Kidney capillary endothelial cell (primary cell): ENCODE results near the gene GCN1.
"Not testable (repeated sequence)": the region's sequence is repeated elsewhere in the genome, so short reads cannot be mapped to it uniquely, and the experiment has no call there.

Experiments used
- DNase-seq: peaks from one replicate; pipeline ENCODE4 v3.0.0-alpha.2; 2018; ENCODE audit warnings: low spot score

GCN1 gene

GRCh38 chr12:120194534-120195395, at the start of gene GCN1:
GCN1 (minus strand) TSS chr12:120194715; CDS start chr12:120194697, 18 bp downstream.
- peak; percentile 75 for DNase-seq

GRCh38 chr12:120242971-120243699, 48.6 kb upstream of the GCN1 start:
- no peak for DNase-seq

- DNase-seq: no peak
These were observed 47.8 kb upstream of the GCN1 start for GRCh38 chr12:120242275-120242799.

GRCh38 chr12:120241561-120242274, 47.2 kb upstream of the GCN1 start:
- DNase-seq: no peak

GRCh38 chr12:120240495-120240833, 45.9 kb upstream of the GCN1 start:
- DNase-seq: no peak

- DNase-seq: no peak
These were observed 45.4 kb upstream of the GCN1 start for GRCh38 chr12:120239776-120240494.

- DNase-seq: no peak
These were observed 44.4 kb upstream of the GCN1 start for GRCh38 chr12:120238839-120239445.

- no peak for DNase-seq
These were observed 43.7 kb upstream of the GCN1 start for GRCh38 chr12:120238217-120238616.

GRCh38 chr12:120237360-120238171, 43.1 kb upstream of the GCN1 start:
- DNase-seq: no peak

- DNase-seq: not testable (repeated sequence)
These were observed 42.3 kb upstream of the GCN1 start for GRCh38 chr12:120236809-120237208.

- DNase-seq: no peak
These were observed 41.1 kb upstream of the GCN1 start for GRCh38 chr12:120235369-120236323.

- peak; percentile 95 for DNase-seq
These were observed 40.3 kb upstream of the GCN1 start for GRCh38 chr12:120234643-120235368.

GRCh38 chr12:120231316-120232011, 36.9 kb upstream of the GCN1 start:
- peak; percentile 99 for DNase-seq

GRCh38 chr12:120230974-120231315, 36.4 kb upstream of the GCN1 start:
- no peak for DNase-seq

GRCh38 chr12:120230326-120230973, 35.9 kb upstream of the GCN1 start:
- DNase-seq: peak; percentile 97

- DNase-seq: no peak
These were observed 35.2 kb upstream of the GCN1 start for GRCh38 chr12:120229487-120230325.

GRCh38 chr12:120229071-120229486, 34.6 kb upstream of the GCN1 start:
- no peak for DNase-seq
